Neutrophil (primary cell): Measurements from ENCODE around the gene TSC22D3.

ENCODE experiments used
- H3K27ac ChIP-seq: fragments of 200-600 bp; sonication (generic); 2 replicates; pipeline ENCODE4 v1.5.1; 2016; ENCODE audit warnings: mild to moderate bottlenecking, moderate library complexity
- H3K27me3 ChIP-seq: fragments of 200-600 bp; sonication (generic); 2 replicates; pipeline ENCODE4 v1.6.0; 2016; ENCODE audit warnings: mild to moderate bottlenecking
- H3K36me3 ChIP-seq: fragments of 200-600 bp; sonication (generic); 2 replicates; pipeline ENCODE4 v1.5.1; 2017
- H3K4me1 ChIP-seq, 2 experiments: fragments of 200-600 bp in 1 of 2; sonication (generic) in 1 of 2; 1 replicate in 1 of 2; 2 replicates in 1 of 2; pipeline versions ENCODE4 v1.5.1 to v1.6.1; 2013 to 2016; ENCODE audit warnings: low read depth in 1 of 2, low read length in 1 of 2, mild to moderate bottlenecking in 1 of 2, moderate library complexity in 1 of 2; ENCODE audit not compliant: control insufficient read depth in 1 of 2, insufficient read depth in 1 of 2
- H3K4me3 ChIP-seq, 2 experiments: fragments of 200-600 bp in 1 of 2; sonication (generic) in 1 of 2; 1 replicate in 1 of 2; 2 replicates in 1 of 2; pipeline ENCODE4 v1.5.1; 2013 to 2016; ENCODE audit warnings: low read depth in 1 of 2, low read length in 1 of 2, mild to moderate bottlenecking in 1 of 2, moderate library complexity in 1 of 2
- H3K9me3 ChIP-seq: fragments of 200-600 bp; sonication (generic); 2 replicates; pipeline ENCODE4 v1.5.1; 2016
- TF ChIP-seq, protein P1 (sequence below): fragments of 200-600 bp; sonication (generic); IDR thresholded peaks from 2 replicates; pipeline ENCODE4 v1.5.1; 2016; ENCODE audit warnings: antibody characterized with exemption

TSC22D3 gene

DNA sequence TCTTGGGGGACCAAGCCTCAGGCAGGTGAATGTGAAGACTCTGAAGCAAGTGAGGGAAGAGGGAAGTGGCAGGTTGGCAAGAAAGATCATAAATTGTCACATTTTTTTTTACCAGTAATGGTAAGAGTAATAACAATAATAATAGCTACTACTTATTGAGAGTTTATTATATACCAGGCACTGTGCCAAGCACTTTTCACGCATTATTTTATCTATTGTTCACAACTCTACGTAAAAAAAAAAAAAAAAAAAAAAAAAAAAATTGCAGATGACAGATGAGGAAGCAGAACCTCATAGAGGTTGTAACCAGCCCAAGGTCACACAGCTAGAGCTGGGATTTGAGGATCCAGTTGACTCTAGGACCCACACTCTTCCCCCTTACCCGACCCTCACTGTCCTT, 40.9 kb downstream of the TSC22D3 start:
- H3K27ac ChIP-seq = no peak overlapping the region
- no peaks in the 10 kb centered on the region for H3K4me1 ChIP-seq
- no peak overlapping the region for H3K4me3 ChIP-seq
- TF ChIP-seq, protein P1, sequence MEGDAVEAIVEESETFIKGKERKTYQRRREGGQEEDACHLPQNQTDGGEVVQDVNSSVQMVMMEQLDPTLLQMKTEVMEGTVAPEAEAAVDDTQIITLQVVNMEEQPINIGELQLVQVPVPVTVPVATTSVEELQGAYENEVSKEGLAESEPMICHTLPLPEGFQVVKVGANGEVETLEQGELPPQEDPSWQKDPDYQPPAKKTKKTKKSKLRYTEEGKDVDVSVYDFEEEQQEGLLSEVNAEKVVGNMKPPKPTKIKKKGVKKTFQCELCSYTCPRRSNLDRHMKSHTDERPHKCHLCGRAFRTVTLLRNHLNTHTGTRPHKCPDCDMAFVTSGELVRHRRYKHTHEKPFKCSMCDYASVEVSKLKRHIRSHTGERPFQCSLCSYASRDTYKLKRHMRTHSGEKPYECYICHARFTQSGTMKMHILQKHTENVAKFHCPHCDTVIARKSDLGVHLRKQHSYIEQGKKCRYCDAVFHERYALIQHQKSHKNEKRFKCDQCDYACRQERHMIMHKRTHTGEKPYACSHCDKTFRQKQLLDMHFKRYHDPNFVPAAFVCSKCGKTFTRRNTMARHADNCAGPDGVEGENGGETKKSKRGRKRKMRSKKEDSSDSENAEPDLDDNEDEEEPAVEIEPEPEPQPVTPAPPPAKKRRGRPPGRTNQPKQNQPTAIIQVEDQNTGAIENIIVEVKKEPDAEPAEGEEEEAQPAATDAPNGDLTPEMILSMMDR = no peak
- H3K9me3 ChIP-seq = no peaks in the 10 kb centered on the region
- H3K27me3 ChIP-seq = no peaks in the 10 kb centered on the region
- H3K36me3 ChIP-seq = no peaks in the 10 kb centered on the region

DNA sequence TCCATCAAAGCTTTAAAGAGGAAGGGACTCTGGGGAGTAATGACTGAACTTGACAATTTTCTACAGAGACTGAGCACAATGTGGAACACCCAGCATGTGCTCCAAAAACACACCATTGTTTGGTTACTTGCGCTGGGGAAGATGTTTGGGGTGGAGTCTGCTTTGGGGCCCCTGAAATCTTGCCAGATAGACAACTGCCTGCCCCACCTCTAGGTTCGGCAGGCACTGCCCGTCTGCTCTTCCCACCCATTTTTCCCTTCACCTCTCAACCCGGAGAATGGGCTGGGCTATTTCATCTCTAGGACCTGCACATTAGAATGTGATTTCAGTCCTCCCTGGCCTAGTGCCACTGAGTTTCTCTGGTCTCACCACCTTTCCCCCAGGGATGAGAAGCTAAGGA, 41.9 kb downstream of the TSC22D3 start:
- Histone ChIP-seq H3K27me3 (no peaks in the 10 kb centered on the region), H3K36me3 (no peaks in the 10 kb centered on the region), H3K27ac (no peak overlapping the region), H3K4me1 (no peaks in the 10 kb centered on the region), H3K4me3 (no peak overlapping the region), H3K9me3 (no peaks in the 10 kb centered on the region)
- TF ChIP-seq, protein P1 = no peak

DNA sequence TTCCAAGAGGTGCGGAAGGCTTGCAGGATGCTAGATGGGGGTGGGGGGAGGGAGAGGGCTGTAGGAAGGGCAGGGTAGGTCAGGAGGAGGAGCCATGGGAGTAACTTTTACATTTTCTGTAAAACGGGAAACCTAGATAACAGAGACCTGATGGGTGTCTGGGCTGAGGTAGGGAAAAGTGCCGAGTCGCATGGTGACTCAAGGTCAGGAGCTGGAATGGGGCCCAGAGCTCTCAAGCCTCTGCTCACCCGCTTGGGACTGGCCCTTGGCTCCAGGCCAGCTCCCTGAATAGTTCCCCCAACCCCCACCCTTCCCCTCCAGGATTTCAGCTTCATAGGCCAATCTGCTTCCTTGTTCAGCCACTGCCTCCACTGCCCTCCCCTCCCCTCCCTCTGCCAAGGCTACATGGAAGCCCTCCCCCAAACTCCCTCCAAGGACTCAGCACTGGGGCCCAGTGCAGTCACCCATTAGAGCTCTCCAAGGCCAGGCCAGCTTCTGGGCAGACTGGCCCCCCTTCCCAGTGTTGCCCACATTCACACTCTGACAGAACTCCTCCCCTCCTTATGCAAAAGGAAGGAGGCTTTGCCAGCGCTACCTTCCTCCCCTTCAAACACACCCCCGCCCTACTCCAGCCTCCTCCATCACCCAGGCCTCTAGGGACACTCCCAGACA, 43.6 kb downstream of the TSC22D3 start:
- TF ChIP-seq, protein P1 = no peak
- Histone ChIP-seq H3K4me3 (no peak overlapping the region), H3K27ac (no peak overlapping the region)

DNA sequence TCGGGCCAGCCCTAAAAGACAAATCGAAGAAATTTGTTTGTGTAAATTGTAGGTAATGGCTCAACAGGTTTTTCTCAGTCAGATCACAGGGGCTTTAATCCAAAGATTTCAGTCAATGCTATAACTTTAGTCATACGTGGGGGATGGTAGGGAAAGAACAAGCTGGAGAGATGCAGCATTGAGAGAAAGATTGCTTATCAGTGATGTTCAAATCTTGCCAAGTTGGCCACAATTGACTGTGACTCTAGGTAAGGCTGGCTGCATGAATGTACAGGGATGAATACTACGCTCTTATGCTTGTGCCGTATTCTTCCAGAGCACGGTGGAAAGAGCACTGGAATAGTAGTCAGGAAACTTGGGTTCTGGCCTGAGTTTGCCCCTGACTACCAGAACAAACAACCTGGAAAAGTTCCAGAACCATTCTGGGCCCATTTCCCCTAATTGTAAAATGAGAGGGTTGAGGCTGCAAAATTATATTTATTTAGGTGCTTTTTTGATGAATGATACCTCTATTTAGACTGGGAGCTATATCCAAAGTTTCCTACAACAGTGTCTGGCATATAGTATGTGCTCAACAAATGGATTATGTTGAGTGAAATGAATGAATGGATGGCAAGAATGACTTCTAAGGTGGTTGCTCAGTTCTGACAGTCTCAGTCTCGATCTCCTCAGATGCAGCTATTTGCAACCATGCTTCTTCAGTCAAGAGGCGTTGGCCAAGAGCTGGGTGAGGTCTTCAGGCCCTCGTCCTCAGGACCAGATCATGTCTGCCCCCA, 44.4 kb downstream of the TSC22D3 start:
- TF ChIP-seq, protein P1 = no peak
- H3K27ac ChIP-seq = no peak overlapping the region
- H3K4me1 ChIP-seq = no peaks in the 10 kb centered on the region
- H3K36me3 ChIP-seq = no peaks in the 10 kb centered on the region
- no peaks in the 10 kb centered on the region for H3K27me3 ChIP-seq
- no peaks in the 10 kb centered on the region for H3K9me3 ChIP-seq
- no peak overlapping the region for H3K4me3 ChIP-seq

More for the DNA sequence above, 43.6 kb downstream of the TSC22D3 start:
- H3K36me3 ChIP-seq = no peaks in the 10 kb centered on the region
- no peaks in the 10 kb centered on the region for H3K27me3 ChIP-seq
- H3K9me3 ChIP-seq = no peaks in the 10 kb centered on the region
- no peaks in the 10 kb centered on the region for H3K4me1 ChIP-seq

DNA sequence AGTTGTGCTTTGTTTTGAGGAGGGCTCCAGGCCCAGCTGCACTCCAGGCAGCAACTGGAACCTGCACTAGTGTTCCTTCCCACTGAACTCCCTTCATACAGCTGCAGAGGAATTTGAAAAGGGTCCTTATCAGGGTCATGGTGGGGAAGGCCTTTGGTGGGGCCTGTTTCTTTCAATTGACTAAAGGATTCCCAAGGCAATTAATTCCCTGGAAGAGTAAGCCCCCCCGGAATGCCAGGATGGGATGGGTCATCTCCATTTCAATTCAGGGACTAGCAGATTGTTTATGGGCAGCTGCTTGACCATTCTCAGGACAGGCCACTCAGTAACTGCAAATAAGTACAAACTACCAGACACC, 45.3 kb downstream of the TSC22D3 start:
- no peaks in the 10 kb centered on the region for H3K4me1 ChIP-seq
- H3K9me3 ChIP-seq = no peaks in the 10 kb centered on the region
- H3K4me3 ChIP-seq = no peak overlapping the region
- no peaks in the 10 kb centered on the region for H3K36me3 ChIP-seq
- no peaks in the 10 kb centered on the region for H3K27me3 ChIP-seq
- TF ChIP-seq, protein P1 = no peak
- no peak overlapping the region for H3K27ac ChIP-seq
